KOPT-K1 (cell line): ENCODE data around the gene ARHGEF28.

Experiments
- H3K27ac ChIP-seq: fragments of 200-600 bp; sonication (generic); 2 replicates; pipeline ENCODE4 v1.5.1; 2016; ENCODE audit warnings: antibody characterized with exemption, mild to moderate bottlenecking, low read depth, low read length; ENCODE audit not compliant: poor library complexity, severe bottlenecking
- H3K36me3 ChIP-seq: fragments of 200-600 bp; sonication (generic); 2 replicates; pipeline ENCODE4 v1.5.1; 2017; ENCODE audit warnings: antibody characterized with exemption, mild to moderate bottlenecking, low read length, moderate library complexity; ENCODE audit not compliant: insufficient read depth
- H3K9me3 ChIP-seq: fragments of 200-600 bp; sonication (generic); 2 replicates; pipeline ENCODE4 v1.5.1; 2017; ENCODE audit warnings: antibody characterized with exemption, low read length, mild to moderate bottlenecking; ENCODE audit not compliant: insufficient read depth, poor library complexity, severe bottlenecking

The ARHGEF28 gene

GRCh38 chr5:73979321-73979720 lies 353.3 kb downstream of the ARHGEF28 start:
- Histone ChIP-seq H3K9me3 (no peaks in the 10 kb centered on the region), H3K36me3 (no peaks in the 10 kb centered on the region), H3K27ac (no peak overlapping the region)

- no peaks in the 10 kb centered on the region for H3K9me3 ChIP-seq
- H3K36me3 ChIP-seq, result no peaks in the 10 kb centered on the region
- no peak overlapping the region for H3K27ac ChIP-seq
Observed at GRCh38 chr5:73981704-73982103, 355.7 kb downstream of the ARHGEF28 start.

GRCh38 chr5:73983644-73984043 lies 357.6 kb downstream of the ARHGEF28 start:
- Histone ChIP-seq H3K36me3 (no peaks in the 10 kb centered on the region), H3K27ac (no peak overlapping the region), H3K9me3 (no peaks in the 10 kb centered on the region)

GRCh38 chr5:73985145-73985544 lies 359.1 kb downstream of the ARHGEF28 start:
- H3K36me3 ChIP-seq, result no peaks in the 10 kb centered on the region
- H3K27ac ChIP-seq, result no peak overlapping the region
- H3K9me3 ChIP-seq, result no peaks in the 10 kb centered on the region

GRCh38 chr5:73986729-73987128 lies 360.7 kb downstream of the ARHGEF28 start:
- no peak overlapping the region for H3K27ac ChIP-seq
- H3K36me3 ChIP-seq, result no peaks in the 10 kb centered on the region

GRCh38 chr5:73987915-73988314 lies 361.9 kb downstream of the ARHGEF28 start:
- H3K9me3 ChIP-seq, result no peaks in the 10 kb centered on the region
- H3K27ac ChIP-seq, result no peak overlapping the region
- no peaks in the 10 kb centered on the region for H3K36me3 ChIP-seq

More at GRCh38 chr5:73986729-73987128, 360.7 kb downstream of the ARHGEF28 start:
- no peaks in the 10 kb centered on the region for H3K9me3 ChIP-seq

- Histone ChIP-seq H3K27ac (no peak overlapping the region), H3K36me3 (no peaks in the 10 kb centered on the region)
Observed at GRCh38 chr5:73989956-73990355, 364.0 kb downstream of the ARHGEF28 start.

More at GRCh38 chr5:73989956-73990355, 364.0 kb downstream of the ARHGEF28 start:
- H3K9me3 ChIP-seq, result no peaks in the 10 kb centered on the region
